Esophagus muscularis mucosa (tissue), 2 donors: Measurements from ENCODE around the gene AK4.

Experiments
- POLR2A ChIP-seq: fragments of 450-650 bp; IDR thresholded peaks from one replicate; pipeline ENCODE4 v1.6.1; 2017; ENCODE audit warnings: antibody characterized with exemption, moderate library complexity, mild to moderate bottlenecking, low read depth
- POLR2AphosphoS5 ChIP-seq, 2 donors: sonication (generic); formaldehyde crosslinking; IDR thresholded peaks; one replicate each; pipeline ENCODE4 v1.6.1; 2017; ENCODE audit warnings: antibody characterized with exemption in 2 of 2

- no peak for TF ChIP-seq POLR2A
- no peak for TF ChIP-seq POLR2AphosphoS5 (IDR thresholded peaks at IDR 0.05)
Observed at GRCh38 chr1:65258106-65258505, 110.1 kb downstream of the AK4 start.
